Mucosa of descending colon (tissue), 3 donors: Measurements from ENCODE around the gene PDE6A. TPM values are rescaled to one million over a fixed set of nuclear protein-coding genes. Genes with fewer than 3 reads are reported as not detected.
"Not testable (repeated sequence)": the region's sequence is repeated elsewhere in the genome, so short reads cannot be mapped to it uniquely, and the experiment has no call there.

Experiments used
- ATAC-seq: fragments of 200-7000 bp; cut with Tn5 transposase; one replicate; pipeline ENCODE4 v1.9.1; 2020; ENCODE audit warnings: mild to moderate bottlenecking, moderate library complexity
- DNase-seq, 3 donors: peaks; one replicate each; pipeline ENCODE4 v3.0.0-alpha.2; 2020
- H3K36me3 ChIP-seq: fragments of 200-600 bp; one replicate; pipeline ENCODE4 v1.8.0; 2021; ENCODE audit warnings: low read depth, mild to moderate bottlenecking
- H3K4me1 ChIP-seq: fragments of 200-600 bp; one replicate; pipeline ENCODE4 v1.8.0; 2021; ENCODE audit warnings: low read depth, mild to moderate bottlenecking
- H3K4me3 ChIP-seq: fragments of 200-600 bp; one replicate; pipeline ENCODE4 v1.8.0; 2021; ENCODE audit warnings: mild to moderate bottlenecking
- H3K9me3 ChIP-seq: fragments of 200-600 bp; one replicate; pipeline ENCODE4 v1.8.0; 2021; ENCODE audit warnings: mild to moderate bottlenecking
- intact Hi-C, 2 donors: fragments of 100-400 bp; cut with DNase I in 1 of 2; cut with micrococcal nuclease in 1 of 2; formaldehyde crosslinking; loops; one replicate each; pipeline versions ENCODE4 v1.11.0 to v1.11.1; 2022; cut with DNase I, micrococcal nuclease
- total RNA-seq, 3 donors: library from RNA; stranded (reverse); fragmentation: NEBNext Ultra II Directional in 2 of 3; extraction: Animal tissue kit (Norgen Biotek cat#: 25700) in 2 of 3; gene quantifications; one replicate each; pipeline versions ENCODE4 v1.2.1 to v1.2.4, GENCODE V29; 2021 to 2023
- TF ChIP-seq, protein P1 (sequence below): fragments of 200-600 bp; IDR thresholded peaks from one replicate; pipeline ENCODE4 v1.8.0; 2022; ENCODE audit warnings: antibody characterized with exemption, mild to moderate bottlenecking
- donor health status: DM: no; HTN: no; CAD: no; lungs with moderate emphysema.
- donor health status: DM: no; HTN: no; CAD: no.
- donor health status: DM: no; HTN: yes; CAD: no.

The PDE6A gene
- total RNA-seq, 3 donors from 2014 or later = 1.6 to 7.3 (median 3.4) TPM

DNA sequence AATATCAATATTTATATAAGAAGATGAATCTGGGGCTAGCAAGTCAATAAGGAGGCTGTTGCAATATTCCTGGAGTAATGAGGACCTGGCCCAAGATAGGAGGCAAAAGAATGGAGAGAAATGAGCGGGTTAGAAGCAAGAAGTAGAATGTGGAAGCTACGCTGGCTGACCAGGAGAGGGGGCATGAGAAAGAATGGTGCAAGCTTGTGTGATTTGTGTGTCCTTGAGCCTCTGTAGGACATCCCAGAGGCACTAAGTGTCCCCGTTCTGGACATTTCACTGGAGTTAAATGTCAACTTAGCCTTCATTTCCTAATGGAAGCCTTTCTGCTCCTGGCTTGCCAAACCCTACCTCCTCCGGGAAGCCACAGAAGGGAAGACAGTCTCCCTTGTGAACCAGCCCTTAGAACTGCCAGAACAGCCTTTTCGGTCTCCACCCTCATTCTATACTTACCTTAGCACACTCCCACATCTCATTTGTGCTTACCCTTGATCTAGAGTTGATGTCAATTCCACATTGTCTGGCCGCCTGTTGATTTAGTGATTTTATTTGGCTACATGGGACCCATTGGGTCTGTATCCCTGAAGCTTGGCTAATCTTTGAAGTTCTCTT is 6.7 kb upstream of the PDE6A start:
- no peaks in the 10 kb centered on the region for H3K9me3 ChIP-seq
- no peak for DNase-seq
- H3K4me1 ChIP-seq = peaks cover 8% of the 10 kb centered on the region
- H3K36me3 ChIP-seq = no peaks in the 10 kb centered on the region
- TF ChIP-seq, protein P1, sequence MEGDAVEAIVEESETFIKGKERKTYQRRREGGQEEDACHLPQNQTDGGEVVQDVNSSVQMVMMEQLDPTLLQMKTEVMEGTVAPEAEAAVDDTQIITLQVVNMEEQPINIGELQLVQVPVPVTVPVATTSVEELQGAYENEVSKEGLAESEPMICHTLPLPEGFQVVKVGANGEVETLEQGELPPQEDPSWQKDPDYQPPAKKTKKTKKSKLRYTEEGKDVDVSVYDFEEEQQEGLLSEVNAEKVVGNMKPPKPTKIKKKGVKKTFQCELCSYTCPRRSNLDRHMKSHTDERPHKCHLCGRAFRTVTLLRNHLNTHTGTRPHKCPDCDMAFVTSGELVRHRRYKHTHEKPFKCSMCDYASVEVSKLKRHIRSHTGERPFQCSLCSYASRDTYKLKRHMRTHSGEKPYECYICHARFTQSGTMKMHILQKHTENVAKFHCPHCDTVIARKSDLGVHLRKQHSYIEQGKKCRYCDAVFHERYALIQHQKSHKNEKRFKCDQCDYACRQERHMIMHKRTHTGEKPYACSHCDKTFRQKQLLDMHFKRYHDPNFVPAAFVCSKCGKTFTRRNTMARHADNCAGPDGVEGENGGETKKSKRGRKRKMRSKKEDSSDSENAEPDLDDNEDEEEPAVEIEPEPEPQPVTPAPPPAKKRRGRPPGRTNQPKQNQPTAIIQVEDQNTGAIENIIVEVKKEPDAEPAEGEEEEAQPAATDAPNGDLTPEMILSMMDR = no peak
- no peak overlapping the region for H3K4me3 ChIP-seq
- ATAC-seq = peak; percentile 69
- intact Hi-C loops = no loop called here

DNA sequence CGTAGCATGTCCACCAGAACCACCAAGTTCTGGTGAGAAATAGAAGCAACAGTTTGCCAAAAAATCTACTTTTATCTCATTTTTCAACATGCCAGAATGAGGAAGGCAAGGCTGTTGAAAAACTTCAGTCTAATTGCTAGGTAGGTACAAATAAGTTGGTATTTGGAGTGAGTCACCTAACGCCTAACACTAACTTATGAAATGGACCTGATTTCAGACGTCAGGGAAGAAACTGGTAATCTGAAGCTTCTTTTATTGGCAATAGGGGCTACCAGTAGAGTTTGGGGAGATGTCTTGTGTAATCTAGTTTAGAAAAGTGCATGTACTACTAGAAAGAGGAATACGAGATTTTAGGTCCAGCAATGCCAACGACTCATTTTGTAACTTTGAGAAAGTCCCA is 4.4 kb upstream of the PDE6A start:
- Histone ChIP-seq H3K9me3 (no peaks in the 10 kb centered on the region), H3K36me3 (no peaks in the 10 kb centered on the region), H3K4me1 (peaks cover 25% of the 10 kb centered on the region), H3K4me3 (no peak overlapping the region)
- TF ChIP-seq, protein P1 = no peak
- DNase-seq = no peak
- no peak for ATAC-seq
- intact Hi-C loops = no loop called here

DNA sequence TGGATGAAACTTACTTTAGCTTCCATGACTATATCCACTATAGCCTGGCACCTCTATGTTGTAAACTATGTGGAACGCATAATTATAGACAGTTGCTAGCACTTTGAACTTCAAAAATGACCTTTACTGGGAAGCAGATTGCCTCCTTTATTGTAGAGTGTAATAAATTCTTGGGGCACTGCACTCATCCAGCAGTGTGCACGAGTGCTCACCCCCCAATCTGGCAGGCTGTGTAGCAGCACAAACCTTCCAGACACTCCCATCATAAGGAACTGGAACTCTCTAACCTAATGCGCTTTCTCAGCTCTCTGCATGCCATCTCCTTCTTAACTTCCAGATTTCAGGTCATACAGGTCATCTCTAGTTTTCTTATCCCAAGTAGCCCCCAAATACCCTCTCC is 1.5 kb upstream of the PDE6A start:
- intact Hi-C loops = no loop called here
- peak; percentile 97 for ATAC-seq
- H3K4me1 ChIP-seq = peaks cover 39% of the 10 kb centered on the region
- peak; percentile 70 to 80 (median 78) for DNase-seq
- TF ChIP-seq, protein P1 = no peak
- H3K4me3 ChIP-seq = no peak overlapping the region
- H3K9me3 ChIP-seq = no peaks in the 10 kb centered on the region
- H3K36me3 ChIP-seq = no peaks in the 10 kb centered on the region

DNA sequence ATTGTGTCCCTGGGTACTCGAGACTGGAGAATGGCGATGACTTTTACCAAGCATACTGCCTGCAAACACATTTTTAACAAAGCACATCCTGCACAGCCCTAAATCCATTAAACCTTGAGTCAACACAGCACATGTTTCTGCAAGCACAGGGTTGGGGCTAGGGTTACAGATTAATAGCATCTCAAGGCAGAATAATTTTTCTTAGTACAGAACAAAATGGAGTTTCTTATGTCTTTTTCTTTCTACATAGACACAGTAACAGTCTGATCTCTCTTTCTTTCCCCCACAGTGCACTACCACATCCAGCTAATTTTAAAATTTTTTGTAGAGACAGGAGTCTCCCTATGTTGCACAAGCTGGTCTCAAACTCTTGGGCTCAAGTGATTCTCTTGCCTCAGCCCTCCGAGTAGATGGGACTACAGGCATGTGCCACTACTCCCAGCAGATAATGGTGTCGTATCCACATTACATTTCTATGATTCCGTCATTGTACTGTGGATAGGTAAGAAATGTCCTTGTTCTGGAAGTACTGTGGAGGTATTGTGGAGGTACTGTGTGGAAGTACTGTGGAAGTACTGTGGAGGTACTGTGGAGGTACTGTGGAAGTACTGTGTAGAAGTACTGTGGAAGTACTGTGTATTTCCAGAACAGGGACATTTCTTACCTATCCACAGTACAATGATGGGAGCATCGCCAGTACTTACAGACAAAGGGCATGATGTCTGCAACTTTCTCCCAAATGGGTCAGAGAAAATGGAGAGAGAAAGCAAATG is 1.2 kb downstream of the PDE6A start:
- ATAC-seq, intact Hi-C loops, H3K9me3 ChIP-seq, DNase-seq, H3K36me3 ChIP-seq, H3K4me3 ChIP-seq: not testable (repeated sequence)
- H3K4me1 ChIP-seq = peaks cover 45% of the 10 kb centered on the region

DNA sequence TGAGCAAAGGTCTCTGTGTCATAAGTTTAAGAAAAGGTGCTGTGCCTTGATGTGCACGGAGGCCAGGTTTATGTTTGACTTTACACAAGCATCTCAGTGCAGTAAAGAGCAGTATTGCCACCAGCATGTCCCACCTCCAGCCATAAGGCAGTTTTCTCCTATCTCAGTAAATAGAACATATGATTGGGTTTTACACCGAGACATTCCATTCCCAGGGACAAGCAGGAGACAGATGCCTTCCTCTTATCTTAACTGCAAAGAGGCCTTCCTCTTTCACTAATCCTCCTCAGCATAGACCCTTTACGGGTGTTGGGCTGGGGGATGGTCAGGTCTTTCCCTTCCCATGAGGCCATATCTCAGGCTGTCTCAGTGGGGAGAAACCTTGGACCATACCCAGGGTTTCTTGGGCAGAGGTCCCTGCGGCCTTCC is 1.8 kb downstream of the PDE6A start:
- H3K4me1 ChIP-seq = peaks cover 50% of the 10 kb centered on the region
- intact Hi-C loops, H3K36me3 ChIP-seq: not testable (repeated sequence)

DNA sequence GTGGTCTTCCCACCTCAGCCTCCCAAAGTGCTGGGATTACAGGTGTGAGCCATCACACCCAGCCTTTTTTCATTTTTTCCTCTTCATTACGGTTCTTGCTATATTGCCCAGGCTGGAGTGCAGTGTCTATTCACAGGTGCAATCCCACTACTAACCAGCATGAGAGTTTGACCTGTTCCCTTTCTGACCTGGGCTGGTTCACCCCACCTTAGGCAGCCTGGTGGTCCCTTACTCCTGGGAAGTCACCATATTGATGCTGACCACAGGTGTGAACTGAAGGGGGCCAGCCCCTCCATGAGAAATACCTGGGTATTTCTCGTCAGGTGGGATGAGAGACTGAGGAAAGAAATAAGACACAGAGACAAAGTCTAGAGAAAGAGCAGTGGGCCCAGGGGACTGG is 2.4 kb downstream of the PDE6A start:
- TF ChIP-seq, protein P1 = no peak
- intact Hi-C loops = no loop called here
- H3K4me1 ChIP-seq = peaks cover 50% of the 10 kb centered on the region
- ATAC-seq = no peak
- DNase-seq = no peak
- no peak overlapping the region for H3K4me3 ChIP-seq
- H3K9me3 ChIP-seq = no peaks in the 10 kb centered on the region
- no peaks in the 10 kb centered on the region for H3K36me3 ChIP-seq

More for the DNA sequence above, 1.8 kb downstream of the PDE6A start:
- peak in 2 of 3 donors; percentile 51 to 54 for DNase-seq
- ATAC-seq, H3K4me3 ChIP-seq, H3K9me3 ChIP-seq: not testable (repeated sequence)
